ENCODE data around the gene HRC.
A peak's percentile ranks its signal among the peaks of the same experiment; 100 is the strongest.
"Not testable (repeated sequence)": the region's sequence is repeated elsewhere in the genome, so short reads cannot be mapped to it uniquely, and the experiment has no call there.

The HRC gene

GRCh38 chr19:49157445-49158224 lies 2.4 kb upstream of the HRC start, which contains the start of gene TRPM4:
Gene TRPM4 (plus strand): TSS chr19:49157792. CDS start chr19:49157867, 75 bp downstream.
- DNase-seq, result peak; percentile 75

- no peak for DNase-seq
These were observed 687 bp upstream of the HRC start for GRCh38 chr19:49155820-49156346.

GRCh38 chr19:49154279-49154678 lies 917 bp downstream of the HRC start:
- no peak for DNase-seq

GRCh38 chr19:49153167-49153809 lies 1.9 kb downstream of the HRC start:
- no peak for DNase-seq

GRCh38 chr19:49152119-49152550 lies 3.1 kb downstream of the HRC start:
- DNase-seq, result no peak

- DNase-seq, result peak; percentile 62
These were observed 3.7 kb downstream of the HRC start for GRCh38 chr19:49151267-49152118.

- no peak for DNase-seq
These were observed 4.3 kb downstream of the HRC start for GRCh38 chr19:49150944-49151243.

- DNase-seq, result peak; percentile 79
These were observed 4.9 kb downstream of the HRC start for GRCh38 chr19:49150106-49150943.

- DNase-seq, result peak; percentile 85
These were observed 5.5 kb downstream of the HRC start for GRCh38 chr19:49149652-49150105.

- peak; percentile 97 for DNase-seq
These were observed 6.2 kb downstream of the HRC start for GRCh38 chr19:49148784-49149651.

- no peak for DNase-seq
These were observed 7.0 kb downstream of the HRC start for GRCh38 chr19:49148044-49148682.

GRCh38 chr19:49146408-49146770 lies 8.8 kb downstream of the HRC start:
- not testable (repeated sequence) for DNase-seq

GRCh38 chr19:49145573-49146407 lies 9.4 kb downstream of the HRC start:
- DNase-seq, result peak; percentile 80

- DNase-seq, result peak; percentile 88
These were observed 12.3 kb downstream of the HRC start for GRCh38 chr19:49142866-49143335.

GRCh38 chr19:49141352-49141751 lies 13.8 kb downstream of the HRC start:
- no peak for DNase-seq

- no peak for DNase-seq
These were observed 14.2 kb downstream of the HRC start for GRCh38 chr19:49140951-49141350.

- no peak for DNase-seq
These were observed 18.4 kb downstream of the HRC start for GRCh38 chr19:49136771-49137171.

GRCh38 chr19:49135686-49136085 lies 19.5 kb downstream of the HRC start:
- DNase-seq, result no peak

GRCh38 chr19:49133621-49134454 lies 21.4 kb downstream of the HRC start:
- DNase-seq, result peak; percentile 59

Measured in hematopoietic multipotent progenitor cell treated with erythropoietin and hydrocortisone succinate and interleukin-3 and kit ligand, for 8 days (in vitro differentiated cells).